ENCODE results near the gene NRCAM. TPM values are rescaled to one million over a fixed set of nuclear protein-coding genes. Genes with fewer than 3 reads are reported as not detected.

NRCAM gene
- total and polyA plus RNA-seq, 2 of the 8 experiments (the other 6 are each of a cell fraction or from before 2014, with no cell fraction given): 2.7 to 3.8 TPM

GRCh38 chr7:108156897-108157605, 299.2 kb downstream of the NRCAM start:
- Histone ChIP-seq H3K4me1 (replicated peaks in 1 of 4; ENCODE audit: control insufficient read depth in 3 of 4, insufficient read depth in 4 of 4, low read length in 3 of 4) (no peaks in the 10 kb centered on the region), H3K79me1 (ENCODE audit: low read depth, low read length) (no peaks in the 10 kb centered on the region), H2AK5ac (ENCODE audit: low read depth, low read length) (no peak overlapping the region), H3K18ac (ENCODE audit: extremely low read depth, low read length) (no peak overlapping the region), H3K4ac (replicated peaks; ENCODE audit: insufficient read length, low read depth, low read length) (no peak overlapping the region), H2BK20ac (ENCODE audit: low read length) (no peak overlapping the region), H3K4me3 (ENCODE audit: extremely low read depth in 1 of 4, insufficient read depth in 2 of 4, low read depth in 3 of 4, low read length in 4 of 4) (no peak overlapping the region), H3K27me3 (replicated peaks in 1 of 4; ENCODE audit: control insufficient read depth in 3 of 4, extremely low read depth in 1 of 4, insufficient read depth in 3 of 4, low read length in 3 of 4) (no peaks in the 10 kb centered on the region), H2BK120ac (replicated peaks; ENCODE audit: low read depth, low read length) (no peak overlapping the region), H2BK12ac (ENCODE audit: low read depth, low read length) (no peak overlapping the region), H3K4me2 (ENCODE audit: insufficient read depth in 1 of 2, low read depth in 2 of 2, low read length in 2 of 2) (no peak overlapping the region), H4K91ac (replicated peaks; ENCODE audit: insufficient read length, low read length) (no peak overlapping the region), H3K79me2 (ENCODE audit: control insufficient read depth in 1 of 2, insufficient read depth in 2 of 2, low read length in 2 of 2) (no peaks in the 10 kb centered on the region), H4K5ac (ENCODE audit: insufficient read length, low read depth, low read length) (no peak overlapping the region), H2BK15ac (ENCODE audit: low read length) (no peak overlapping the region), H2AFZ (ENCODE audit: low read length) (no peak overlapping the region), H4K8ac (ENCODE audit: extremely low read depth, insufficient read depth, low read length) (no peak overlapping the region), H3K56ac (replicated peaks; ENCODE audit: insufficient read length, low read depth, low read length) (no peak overlapping the region), H3K23me2 (ENCODE audit: low read depth, low read length) (no peaks in the 10 kb centered on the region), H3K36me3 (ENCODE audit: control insufficient read depth in 2 of 4, insufficient read depth in 4 of 4, low read length in 3 of 4) (no peaks in the 10 kb centered on the region), H2BK5ac (ENCODE audit: low read depth, low read length) (no peak overlapping the region), H3K9me3 (ENCODE audit: insufficient read depth in 2 of 2, low read depth in 1 of 2, low read length in 1 of 2) (no peaks in the 10 kb centered on the region), H3K9ac (replicated peaks in 1 of 4; ENCODE audit: extremely low read depth in 1 of 4, low read depth in 3 of 4, low read length in 3 of 4) (no peak overlapping the region), H3K23ac (ENCODE audit: insufficient read length) (no peak overlapping the region), H3K27ac (ENCODE audit: low read depth, low read length) (no peak overlapping the region), H3K14ac (ENCODE audit: insufficient read length) (no peak overlapping the region), H4K20me1 (replicated peaks in 1 of 2; ENCODE audit: control insufficient read depth in 1 of 2, insufficient read depth in 2 of 2, low read length in 2 of 2) (no peaks in the 10 kb centered on the region)
- TF ChIP-seq ATF2 (IDR thresholded peaks at IDR 0.05; ENCODE audit: low read length): no peak
- TF ChIP-seq TCF12 (IDR thresholded peaks at IDR 0.05; ENCODE audit: low read depth, low read length): no peak
- FAIRE-seq: no peak
- POLR2A ChIA-PET (ENCODE audit: partially characterized antibody): no interaction called here
- CTCF ChIA-PET (ENCODE audit: partially characterized antibody): interaction anchor here (1.3 to 1.7 kb wide), 3 partner anchors 11 to 340 kb away, joined by 3 to 7 read pairs (median 5); no protein-coding TSS in a partner anchor
- DNase-seq (ENCODE audit: low read depth in 1 of 2, low spot score in 2 of 2): no peak
- 84% methylated on average over 3 of the region's 3 CpGs; no CpG with 5 or more reads in 1 of the 2 experiments for WGBS, 2 experiments (ENCODE audit: extremely low coverage in 1 of 2, insufficient coverage in 1 of 2, insufficient read length in 1 of 2, insufficient replicate concordance in 2 of 2, low coverage in 1 of 2, low lambda C conversion rate in 2 of 2, missing lambda C conversion rate in 1 of 2)

Data from H1 (cell line).